Cardiac muscle cell (in vitro differentiated cells and primary cell): ENCODE measurements around the gene CPNE9. TPM values are rescaled to one million over a fixed set of nuclear protein-coding genes. Genes with fewer than 3 reads are reported as not detected.

ENCODE experiments used
- DNase-seq, 2 donors: peaks; one replicate each; pipeline versions ENCODE4 v3.0.0 to v3.0.0-alpha.2; 2010 to 2017; ENCODE audit warnings: low read depth in 1 of 2, low spot score in 1 of 2
- H3K27ac ChIP-seq: fragments of 200-600 bp; sonication (generic); 2 replicates; pipeline ENCODE4 v1.5.1; 2016
- H3K27me3 ChIP-seq: fragments of 200-600 bp; sonication (generic); 2 replicates; pipeline ENCODE4 v1.6.0; 2016; ENCODE audit warnings: control low read depth
- H3K36me3 ChIP-seq: fragments of 200-600 bp; sonication (generic); 2 replicates; pipeline ENCODE4 v1.5.1; 2016; ENCODE audit warnings: control low read depth
- H3K4me1 ChIP-seq: fragments of 200-600 bp; sonication (generic); 2 replicates; pipeline ENCODE4 v1.8.1; 2017; ENCODE audit warnings: low read depth, mild to moderate bottlenecking, mixed run types
- H3K4me3 ChIP-seq: fragments of 200-600 bp; sonication (generic); 2 replicates; pipeline ENCODE4 v1.5.1; 2016; ENCODE audit warnings: mild to moderate bottlenecking
- H3K9me3 ChIP-seq: fragments of 200-600 bp; sonication (generic); 2 replicates; pipeline ENCODE4 v1.5.1; 2017; ENCODE audit warnings: low read depth, mild to moderate bottlenecking, control low read depth
- polyA plus RNA-seq: library from polyadenylated mRNA; unstranded; fragments of >200 nt; fragmentation: Nextera tagmentation; extraction: Ambion mirVana; gene quantifications from 2 replicates; pipeline ENCODE4 v1.2.1, GENCODE V29; 2016
- total RNA-seq: library from RNA; depleted of rRNA; stranded (reverse); fragments of >200 nt; gene quantifications from 2 replicates; pipeline ENCODE4 v1.2.3, GENCODE V29; 2016
- TF ChIP-seq, protein P1 (sequence below): IDR thresholded peaks from 2 replicates; pipeline ENCODE4 v1.5.1; 2012; ENCODE audit warnings: low read depth, mild to moderate bottlenecking, low read length

The CPNE9 gene
- total and polyA plus RNA-seq, 2 experiments from 2014 or later: 0.06 TPM; not detected in 1

DNA sequence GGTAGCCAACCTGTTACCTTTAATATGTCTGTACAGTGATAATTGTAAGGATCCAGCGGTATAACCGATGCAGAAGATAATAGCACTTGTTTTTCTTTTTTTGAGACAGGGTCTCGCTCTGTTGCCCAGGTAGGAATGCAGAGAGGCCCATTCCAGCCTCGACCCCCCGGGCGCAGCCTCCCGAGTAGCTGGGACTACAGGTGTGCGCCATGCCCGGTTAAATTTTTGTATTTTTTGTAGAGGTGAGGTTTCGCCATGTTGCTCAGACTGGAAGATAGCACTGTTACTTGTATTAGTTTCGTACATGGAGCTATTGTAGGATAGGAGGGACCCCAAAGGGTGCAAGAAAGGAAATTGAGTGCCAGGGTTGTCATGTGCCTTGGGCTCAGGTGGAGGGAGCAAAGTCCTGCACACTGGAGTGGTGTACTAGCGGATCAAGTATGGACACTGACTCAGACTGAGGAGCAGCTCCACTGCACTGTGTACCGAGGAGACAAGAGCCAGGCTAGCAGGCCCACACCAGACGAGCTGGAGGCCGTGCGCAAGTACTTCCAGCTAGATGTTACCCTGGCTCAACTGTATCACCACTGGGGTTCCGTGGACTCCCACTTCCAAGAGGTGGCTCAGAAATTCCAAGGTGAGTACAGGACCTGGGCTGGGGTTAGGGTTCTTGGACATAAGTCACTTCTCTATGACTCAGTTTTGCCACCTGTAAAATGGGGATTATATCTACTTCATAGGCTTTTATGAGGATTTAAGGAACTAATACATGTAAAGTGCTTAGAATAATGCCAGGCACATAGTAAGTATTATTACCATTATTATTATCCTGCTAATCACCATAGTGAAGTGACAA lies 47.2 kb downstream of the CPNE9 start:
- Histone ChIP-seq H3K4me3 (peak overlapping the region; percentile 44), H3K9me3 (no peaks in the 10 kb centered on the region), H3K4me1 (peaks cover 5% of the 10 kb centered on the region), H3K27ac (peak overlapping the region; percentile 18), H3K36me3 (peaks cover 20% of the 10 kb centered on the region), H3K27me3 (no peaks in the 10 kb centered on the region)
- DNase-seq: no peak
- TF ChIP-seq, protein P1, sequence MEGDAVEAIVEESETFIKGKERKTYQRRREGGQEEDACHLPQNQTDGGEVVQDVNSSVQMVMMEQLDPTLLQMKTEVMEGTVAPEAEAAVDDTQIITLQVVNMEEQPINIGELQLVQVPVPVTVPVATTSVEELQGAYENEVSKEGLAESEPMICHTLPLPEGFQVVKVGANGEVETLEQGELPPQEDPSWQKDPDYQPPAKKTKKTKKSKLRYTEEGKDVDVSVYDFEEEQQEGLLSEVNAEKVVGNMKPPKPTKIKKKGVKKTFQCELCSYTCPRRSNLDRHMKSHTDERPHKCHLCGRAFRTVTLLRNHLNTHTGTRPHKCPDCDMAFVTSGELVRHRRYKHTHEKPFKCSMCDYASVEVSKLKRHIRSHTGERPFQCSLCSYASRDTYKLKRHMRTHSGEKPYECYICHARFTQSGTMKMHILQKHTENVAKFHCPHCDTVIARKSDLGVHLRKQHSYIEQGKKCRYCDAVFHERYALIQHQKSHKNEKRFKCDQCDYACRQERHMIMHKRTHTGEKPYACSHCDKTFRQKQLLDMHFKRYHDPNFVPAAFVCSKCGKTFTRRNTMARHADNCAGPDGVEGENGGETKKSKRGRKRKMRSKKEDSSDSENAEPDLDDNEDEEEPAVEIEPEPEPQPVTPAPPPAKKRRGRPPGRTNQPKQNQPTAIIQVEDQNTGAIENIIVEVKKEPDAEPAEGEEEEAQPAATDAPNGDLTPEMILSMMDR: no peak

DNA sequence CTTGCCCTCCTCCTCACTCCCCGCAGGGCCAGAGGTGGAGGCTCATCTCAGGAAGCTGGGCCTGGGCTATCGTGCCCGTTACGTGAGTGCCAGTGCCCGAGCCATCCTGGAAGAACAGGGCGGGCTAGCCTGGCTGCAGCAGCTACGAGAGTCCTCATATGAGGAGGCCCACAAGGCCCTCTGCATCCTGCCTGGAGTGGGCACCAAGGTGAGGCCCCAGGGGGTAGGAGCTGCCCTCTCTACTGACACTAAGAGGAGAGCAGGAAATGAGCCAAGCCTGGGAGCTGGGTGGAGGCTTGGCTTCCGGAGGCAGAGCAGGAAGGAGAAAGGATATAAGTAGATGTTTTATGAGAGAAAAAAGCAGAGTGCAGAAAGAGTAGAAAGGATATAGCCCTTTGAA lies 51.0 kb downstream of the CPNE9 start:
- Histone ChIP-seq H3K4me3 (no peak overlapping the region), H3K4me1 (peaks cover 5% of the 10 kb centered on the region), H3K27me3 (no peaks in the 10 kb centered on the region), H3K36me3 (peaks cover 18% of the 10 kb centered on the region), H3K27ac (no peak overlapping the region), H3K9me3 (no peaks in the 10 kb centered on the region)
- DNase-seq: peak in 1 of 2 donors; percentile 17
- TF ChIP-seq, protein P1: no peak

DNA sequence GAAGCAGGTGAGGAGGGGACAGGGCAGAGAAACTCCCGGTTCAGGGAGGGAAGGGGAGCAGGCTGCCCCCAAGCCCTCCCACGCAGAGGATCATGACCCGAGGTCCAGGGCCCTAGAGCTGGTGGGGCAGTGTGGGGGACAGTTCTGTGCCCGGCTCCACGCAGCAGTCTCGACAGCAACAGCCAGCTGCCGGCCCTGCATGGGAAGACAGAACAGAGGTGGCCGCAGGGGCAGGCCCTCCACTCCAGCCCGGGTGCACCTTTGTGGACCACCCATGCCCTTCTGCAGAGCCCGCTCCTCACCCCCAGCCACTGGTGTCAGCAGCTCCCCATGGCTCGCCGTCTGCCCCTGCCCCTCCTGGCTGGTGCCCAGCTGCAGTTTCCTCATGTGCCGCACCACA lies 53.8 kb downstream of the CPNE9 start:
- no peak overlapping the region for H3K27ac ChIP-seq
- peaks cover 13% of the 10 kb centered on the region for H3K36me3 ChIP-seq
- H3K4me3 ChIP-seq: no peak overlapping the region
- no peaks in the 10 kb centered on the region for H3K9me3 ChIP-seq
- TF ChIP-seq, protein P1: no peak
- DNase-seq: no peak
- H3K27me3 ChIP-seq: no peaks in the 10 kb centered on the region
- no peaks in the 10 kb centered on the region for H3K4me1 ChIP-seq

DNA sequence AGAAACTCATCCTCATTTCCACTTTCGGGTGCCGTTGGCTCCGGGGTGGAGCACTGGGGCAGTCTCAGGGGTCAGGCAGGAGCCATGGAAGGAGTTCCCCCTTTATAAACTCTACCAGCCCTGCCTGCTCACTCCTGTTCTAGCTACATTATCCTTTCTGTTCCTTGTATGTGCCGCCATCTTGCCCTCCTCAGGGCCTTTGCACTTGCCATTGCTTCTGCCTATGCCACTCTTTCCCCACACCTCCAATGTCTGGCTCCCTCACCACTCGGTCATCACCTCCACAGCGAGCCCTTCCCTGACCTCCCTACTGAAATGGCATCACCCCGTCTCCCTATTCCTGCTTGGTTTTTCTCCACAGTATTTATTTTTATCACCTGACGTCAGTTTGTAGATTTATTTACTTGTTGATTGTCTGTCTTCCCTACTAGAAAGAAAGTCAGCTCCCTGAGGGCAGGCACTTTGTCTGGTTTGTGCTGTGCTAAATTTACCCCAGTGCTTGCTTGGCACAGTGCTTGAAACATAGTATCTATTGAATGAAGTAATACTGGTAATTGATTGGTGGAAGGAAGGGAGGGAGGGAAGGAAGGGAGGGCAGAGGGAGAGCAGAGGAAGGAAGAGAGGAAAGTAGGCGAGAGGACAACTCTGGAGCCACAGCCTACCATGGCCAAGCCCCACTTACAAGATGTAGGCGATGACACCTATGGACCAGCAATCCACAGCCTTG lies 57.3 kb downstream of the CPNE9 start:
- Histone ChIP-seq H3K27ac (no peak overlapping the region), H3K36me3 (peaks cover 7% of the 10 kb centered on the region), H3K4me1 (no peaks in the 10 kb centered on the region), H3K4me3 (no peak overlapping the region), H3K27me3 (no peaks in the 10 kb centered on the region), H3K9me3 (no peaks in the 10 kb centered on the region)
- TF ChIP-seq, protein P1: no peak
- no peak for DNase-seq

DNA sequence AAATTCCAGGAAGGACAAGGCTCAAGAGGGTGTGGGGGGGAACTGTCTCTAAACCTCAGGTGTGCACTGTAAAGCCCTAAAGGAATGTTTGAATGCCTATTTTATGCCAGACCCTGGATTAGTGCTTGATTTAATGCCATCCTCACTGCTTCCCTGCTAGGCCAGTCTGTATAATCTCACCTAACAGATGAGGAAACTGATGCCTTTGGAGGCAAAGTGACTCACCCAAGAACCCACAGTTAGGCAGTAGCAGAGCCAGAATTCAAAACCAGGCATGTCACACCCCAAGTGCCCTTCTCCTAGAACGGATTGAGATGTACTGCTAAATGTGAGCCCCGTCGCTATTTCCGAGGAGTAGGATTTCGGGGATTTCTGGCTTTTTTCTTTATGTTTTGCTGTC lies 58.3 kb downstream of the CPNE9 start:
- Histone ChIP-seq H3K4me1 (no peaks in the 10 kb centered on the region), H3K36me3 (no peaks in the 10 kb centered on the region), H3K27me3 (no peaks in the 10 kb centered on the region), H3K9me3 (no peaks in the 10 kb centered on the region), H3K4me3 (no peak overlapping the region), H3K27ac (no peak overlapping the region)
- DNase-seq: no peak
- TF ChIP-seq, protein P1: no peak
